Smooth muscle cell (in vitro differentiated cells): Measurements from ENCODE around the gene ZNF555. TPM values are rescaled to one million over a fixed set of nuclear protein-coding genes. Genes with fewer than 3 reads are reported as not detected.

Source experiments
- DNase-seq: peaks from one replicate; lab custom pipeline; 2025; ENCODE audit not compliant: unreplicated experiment; lab: John Stamatoyannopoulos, UW
- H2AFZ ChIP-seq: fragments of 200-600 bp; sonication (generic); 2 replicates; pipeline ENCODE4 v1.6.0; 2016; ENCODE audit warnings: antibody characterized with exemption, low read depth, mild to moderate bottlenecking
- H3F3A ChIP-seq: fragments of 200-600 bp; sonication (generic); 2 replicates; pipeline ENCODE4 v1.6.0; 2017; ENCODE audit warnings: antibody characterized with exemption, low read depth
- H3K27ac ChIP-seq: fragments of 200-600 bp; sonication (generic); 2 replicates; pipeline ENCODE4 v1.5.1; 2016; ENCODE audit warnings: low read depth, mild to moderate bottlenecking
- H3K27me3 ChIP-seq: fragments of 200-600 bp; sonication (generic); 2 replicates; pipeline ENCODE4 v1.6.1; 2016; ENCODE audit warnings: low read depth, mild to moderate bottlenecking
- H3K36me3 ChIP-seq: fragments of 200-600 bp; sonication (generic); 2 replicates; pipeline ENCODE4 v1.5.1; 2016; ENCODE audit warnings: low read depth
- H3K4me1 ChIP-seq: fragments of 200-600 bp; sonication (generic); 2 replicates; pipeline ENCODE4 v1.5.1; 2016; ENCODE audit warnings: low read depth
- H3K4me2 ChIP-seq: fragments of 200-600 bp; sonication (generic); 2 replicates; pipeline ENCODE4 v1.6.0; 2016; ENCODE audit warnings: mild to moderate bottlenecking
- H3K4me3 ChIP-seq: fragments of 200-600 bp; sonication (generic); 2 replicates; pipeline ENCODE4 v1.5.1; 2016; ENCODE audit warnings: mild to moderate bottlenecking
- H3K79me2 ChIP-seq: fragments of 200-600 bp; sonication (generic); 2 replicates; pipeline ENCODE4 v1.6.0; 2016; ENCODE audit warnings: low read depth, mild to moderate bottlenecking
- H3K9ac ChIP-seq: fragments of 200-600 bp; sonication (generic); 2 replicates; pipeline ENCODE4 v1.6.0; 2016; ENCODE audit warnings: low read depth
- H3K9me3 ChIP-seq: fragments of 200-600 bp; sonication (generic); replicated peaks from 2 replicates; pipeline ENCODE4 v1.5.1; 2016; ENCODE audit warnings: low read depth
- H4K20me1 ChIP-seq: fragments of 200-600 bp; sonication (generic); 2 replicates; pipeline ENCODE4 v1.6.0; 2016; ENCODE audit warnings: low read depth
- WGBS: methylation state at CpG from one replicate; pipeline ENCODE4 v1.1.7; 2016; ENCODE audit warnings: low lambda C conversion rate; 5-methylcytosine and 5-hydroxymethylcytosine counted together
- polyA plus RNA-seq: library from polyadenylated mRNA; unstranded; fragments of >200 nt; fragmentation: Nextera tagmentation; extraction: Ambion mirVana; gene quantifications from 2 replicates; pipeline ENCODE4 v1.2.1, GENCODE V29; 2016
- total RNA-seq: library from RNA; depleted of rRNA; stranded (reverse); fragments of >200 nt; gene quantifications from 2 replicates; pipeline ENCODE4 v1.2.3, GENCODE V29; 2014
- TF ChIP-seq, protein P1 (sequence below): fragments of 200-600 bp; sonication (generic); IDR thresholded peaks from 2 replicates; pipeline ENCODE4 v1.5.1; 2017; ENCODE audit warnings: borderline replicate concordance, mild to moderate bottlenecking, antibody characterized with exemption; ENCODE audit not compliant: insufficient read depth, poor library complexity, severe bottlenecking

The ZNF555 gene
- total and polyA plus RNA-seq, 2 experiments from 2014 or later, result 3.2 to 4.9 TPM

GRCh38 chr19:2905918-2906519 lies 64.7 kb downstream of the ZNF555 start:
- Histone ChIP-seq H3K36me3 (no peaks in the 10 kb centered on the region), H3F3A (no peaks in the 10 kb centered on the region), H3K9me3 (no peaks in the 10 kb centered on the region), H3K9ac (no peak overlapping the region), H3K4me2 (no peak overlapping the region), H3K27me3 (no peaks in the 10 kb centered on the region), H3K27ac (no peak overlapping the region), H3K79me2 (peaks cover 4% of the 10 kb centered on the region), H2AFZ (no peak overlapping the region), H4K20me1 (no peaks in the 10 kb centered on the region), H3K4me3 (no peak overlapping the region), H3K4me1 (no peaks in the 10 kb centered on the region)
- WGBS, result 94% methylated on average over 11 of the region's 11 CpGs
- TF ChIP-seq, protein P1, sequence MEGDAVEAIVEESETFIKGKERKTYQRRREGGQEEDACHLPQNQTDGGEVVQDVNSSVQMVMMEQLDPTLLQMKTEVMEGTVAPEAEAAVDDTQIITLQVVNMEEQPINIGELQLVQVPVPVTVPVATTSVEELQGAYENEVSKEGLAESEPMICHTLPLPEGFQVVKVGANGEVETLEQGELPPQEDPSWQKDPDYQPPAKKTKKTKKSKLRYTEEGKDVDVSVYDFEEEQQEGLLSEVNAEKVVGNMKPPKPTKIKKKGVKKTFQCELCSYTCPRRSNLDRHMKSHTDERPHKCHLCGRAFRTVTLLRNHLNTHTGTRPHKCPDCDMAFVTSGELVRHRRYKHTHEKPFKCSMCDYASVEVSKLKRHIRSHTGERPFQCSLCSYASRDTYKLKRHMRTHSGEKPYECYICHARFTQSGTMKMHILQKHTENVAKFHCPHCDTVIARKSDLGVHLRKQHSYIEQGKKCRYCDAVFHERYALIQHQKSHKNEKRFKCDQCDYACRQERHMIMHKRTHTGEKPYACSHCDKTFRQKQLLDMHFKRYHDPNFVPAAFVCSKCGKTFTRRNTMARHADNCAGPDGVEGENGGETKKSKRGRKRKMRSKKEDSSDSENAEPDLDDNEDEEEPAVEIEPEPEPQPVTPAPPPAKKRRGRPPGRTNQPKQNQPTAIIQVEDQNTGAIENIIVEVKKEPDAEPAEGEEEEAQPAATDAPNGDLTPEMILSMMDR, result no peak
- DNase-seq, result no peak

DNA sequence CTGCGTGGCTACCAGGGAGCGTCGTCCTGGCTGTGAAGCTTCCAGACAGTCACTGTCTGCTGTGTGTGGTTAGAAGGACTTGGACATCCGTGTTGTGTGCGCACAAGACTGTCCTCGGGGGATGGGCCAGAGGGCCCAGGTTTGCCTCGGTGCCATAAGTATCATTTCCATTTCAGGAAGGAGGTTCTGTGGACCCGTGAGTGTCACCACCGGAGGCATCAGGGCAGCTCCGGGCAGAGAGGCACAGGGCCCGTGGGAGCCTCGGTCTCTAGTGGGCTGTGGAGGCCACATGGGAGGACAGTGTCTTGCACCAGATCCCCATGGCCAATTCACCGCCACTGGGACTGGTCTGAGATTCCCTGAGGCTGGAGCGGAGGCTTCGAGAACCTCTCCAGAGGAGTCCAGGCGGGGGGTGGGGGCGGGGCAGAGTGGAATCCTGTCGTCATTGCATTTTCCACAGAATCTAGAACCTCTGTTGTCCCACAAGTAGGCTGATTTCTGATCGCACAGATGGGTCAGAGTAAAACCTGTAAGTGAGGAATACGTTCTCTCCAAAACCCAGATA lies 65.4 kb downstream of the ZNF555 start:
- H3F3A ChIP-seq, result no peaks in the 10 kb centered on the region
- H3K79me2 ChIP-seq, result peaks cover 4% of the 10 kb centered on the region
- H3K27ac ChIP-seq, result no peak overlapping the region
- 93% methylated on average over 20 of the region's 20 CpGs for WGBS
- H3K9me3 ChIP-seq, result no peaks in the 10 kb centered on the region
- H3K4me2 ChIP-seq, result no peak overlapping the region
- no peaks in the 10 kb centered on the region for H3K4me1 ChIP-seq
- H3K36me3 ChIP-seq, result no peaks in the 10 kb centered on the region
- H3K27me3 ChIP-seq, result no peaks in the 10 kb centered on the region
- H4K20me1 ChIP-seq, result no peaks in the 10 kb centered on the region
- H2AFZ ChIP-seq, result no peak overlapping the region
- TF ChIP-seq, protein P1, result no peak
- DNase-seq, result no peak
- no peak overlapping the region for H3K9ac ChIP-seq
- no peak overlapping the region for H3K4me3 ChIP-seq

Other genes with a start within 250 kb of the ZNF555 start
- gene GNG7, start 138.8 kb upstream of the ZNF555 start, total RNA-seq, result 1.7 and 2.1 TPM in 2 replicates
- 2.3 and 2.6 TPM in 2 replicates for gene GNG7, start 138.8 kb upstream of the ZNF555 start, polyA plus RNA-seq
- gene DIRAS1, start 120.1 kb upstream of the ZNF555 start, total RNA-seq, result 6.7 and 7.9 TPM in 2 replicates
- 7.2 and 11.3 TPM in 2 replicates for gene DIRAS1, start 120.1 kb upstream of the ZNF555 start, polyA plus RNA-seq
- gene SLC39A3, start 101.5 kb upstream of the ZNF555 start, total RNA-seq, result 24.2 and 25.2 TPM in 2 replicates
- gene SLC39A3, start 101.5 kb upstream of the ZNF555 start, polyA plus RNA-seq, result 46.1 and 56.1 TPM in 2 replicates
- gene SGTA, start 58.2 kb upstream of the ZNF555 start, total RNA-seq, result 25.5 and 34.4 TPM in 2 replicates
- 69.6 and 71.2 TPM in 2 replicates for gene SGTA, start 58.2 kb upstream of the ZNF555 start, polyA plus RNA-seq
- 40.5 and 42.5 TPM in 2 replicates for gene THOP1, start 56.0 kb upstream of the ZNF555 start, total RNA-seq
- 65.6 and 68.7 TPM in 2 replicates for gene THOP1, start 56.0 kb upstream of the ZNF555 start, polyA plus RNA-seq
- 3.0 and 4.8 TPM in 2 replicates for gene ZNF554, start 21.6 kb upstream of the ZNF555 start, total RNA-seq
- 2.3 and 4.6 TPM in 2 replicates for gene ZNF554, start 21.6 kb upstream of the ZNF555 start, polyA plus RNA-seq
- gene ZNF556, start 25.9 kb downstream of the ZNF555 start, total RNA-seq, result 0.04 TPM in 1 of 2 replicates, not detected in the other
- gene ZNF556, start 25.9 kb downstream of the ZNF555 start, polyA plus RNA-seq, result not detected in 2 replicates
- 1.2 and 2.3 TPM in 2 replicates for gene ZNF57, start 59.5 kb downstream of the ZNF555 start, total RNA-seq
- 0.40 and 1.7 TPM in 2 replicates for gene ZNF57, start 59.5 kb downstream of the ZNF555 start, polyA plus RNA-seq
- 2.5 and 4.5 TPM in 2 replicates for gene ZNF77, start 103.5 kb downstream of the ZNF555 start, total RNA-seq
- 2.3 and 3.5 TPM in 2 replicates for gene ZNF77, start 103.5 kb downstream of the ZNF555 start, polyA plus RNA-seq
- 0.27 and 4.1 TPM in 2 replicates for gene TLE6, start 136.1 kb downstream of the ZNF555 start, total RNA-seq
- gene TLE6, start 136.1 kb downstream of the ZNF555 start, polyA plus RNA-seq, result 0.70 and 3.2 TPM in 2 replicates
- gene TLE2, start 187.8 kb downstream of the ZNF555 start, total RNA-seq, result 7.1 and 7.7 TPM in 2 replicates
- gene TLE2, start 187.8 kb downstream of the ZNF555 start, polyA plus RNA-seq, result 13.6 and 14.9 TPM in 2 replicates
- 145 and 146 TPM in 2 replicates for gene TLE5, start 221.0 kb downstream of the ZNF555 start, total RNA-seq
- 235 and 274 TPM in 2 replicates for gene TLE5, start 221.0 kb downstream of the ZNF555 start, polyA plus RNA-seq